CD4-positive, alpha-beta T cell treated with Interleukin-6 for 4 hours (primary cell): Measurements from ENCODE around the gene MAPKAPK2.

ENCODE experiments used
- DNase-seq: peaks from one replicate; pipeline ENCODE4 v3.0.0-alpha.2; 2020; ENCODE audit warnings: mixed read lengths

MAPKAPK2 gene

DNA sequence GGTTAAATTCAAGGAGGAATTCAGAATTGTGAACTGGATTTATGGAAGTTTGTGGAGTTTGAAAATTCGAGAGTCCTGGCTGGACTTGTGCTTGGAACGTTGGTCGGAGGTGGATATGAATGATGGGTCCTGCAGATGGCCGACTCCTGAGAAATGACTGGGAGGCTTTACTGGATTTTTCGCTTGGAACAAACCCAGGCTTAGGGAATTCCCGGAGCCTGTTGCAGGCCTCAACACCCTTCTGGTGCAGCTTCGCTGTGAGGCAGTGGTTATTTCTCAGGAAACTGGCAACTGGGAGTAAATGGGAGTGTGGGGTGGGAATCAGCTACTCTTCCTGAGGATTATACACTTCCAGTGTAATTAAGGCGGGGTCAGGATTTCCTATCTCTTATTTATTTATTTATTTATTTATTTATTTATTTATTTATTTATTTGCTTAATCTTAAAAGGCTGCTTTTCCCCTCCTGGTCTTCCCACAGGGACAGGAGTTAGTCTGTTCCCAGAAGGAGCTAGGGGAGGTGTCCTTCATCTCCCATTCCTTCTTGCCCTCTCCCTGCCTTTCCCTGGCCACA lies 21.1 kb downstream of the MAPKAPK2 start:
- DNase-seq: no peak

DNA sequence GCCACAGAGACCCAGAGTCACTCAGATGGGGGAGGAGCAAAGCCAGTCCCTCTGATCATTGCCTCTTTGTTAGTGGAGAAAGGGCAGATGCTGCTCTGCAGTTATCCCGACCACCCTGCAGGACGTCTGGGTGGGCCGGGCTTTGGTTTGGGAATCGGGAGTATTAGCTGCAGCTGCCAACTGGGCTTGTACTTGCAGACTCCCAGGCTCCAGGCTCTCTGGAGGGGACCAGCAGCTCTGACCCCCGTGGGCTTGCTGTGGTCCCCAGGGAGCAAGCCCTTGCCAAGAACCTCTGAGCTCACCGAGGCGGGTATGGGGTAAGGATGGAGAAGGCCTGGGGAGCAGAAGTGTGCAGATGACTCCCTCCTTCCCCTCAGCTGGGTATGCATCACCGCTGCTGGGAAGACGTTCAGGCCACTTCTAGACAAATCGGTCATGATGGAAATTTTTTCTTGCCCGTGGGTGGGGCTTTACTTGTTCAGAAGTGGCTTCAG lies 21.6 kb downstream of the MAPKAPK2 start:
- peak; percentile 42 for DNase-seq

DNA sequence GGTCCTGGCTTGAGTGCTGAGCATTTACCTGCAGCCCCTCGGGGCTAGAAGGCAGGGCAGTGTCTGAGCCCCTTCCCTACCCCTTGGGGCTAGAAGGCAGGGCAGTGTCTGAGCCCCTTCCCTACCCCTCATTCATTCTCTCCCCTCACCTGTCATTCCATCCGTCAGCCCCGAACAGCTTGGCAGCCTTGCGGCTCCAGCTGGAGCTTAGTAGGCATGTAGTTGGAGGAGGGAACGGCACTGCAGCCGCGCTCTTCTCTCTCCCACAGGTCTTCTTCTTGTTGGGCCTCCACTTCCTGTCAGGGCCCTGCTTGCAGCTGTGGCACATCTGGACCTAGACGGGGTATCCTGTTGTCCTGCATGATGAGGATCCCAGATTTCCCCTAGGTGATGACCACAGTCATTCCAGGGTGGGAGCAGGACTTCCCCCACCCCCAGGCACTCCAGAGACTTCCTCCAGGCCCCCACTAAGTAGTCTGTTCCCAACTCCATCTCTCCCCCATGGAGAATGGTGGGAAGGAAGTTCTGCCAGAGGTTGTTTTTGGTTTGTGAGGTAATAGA lies 22.2 kb downstream of the MAPKAPK2 start:
- no peak for DNase-seq

DNA sequence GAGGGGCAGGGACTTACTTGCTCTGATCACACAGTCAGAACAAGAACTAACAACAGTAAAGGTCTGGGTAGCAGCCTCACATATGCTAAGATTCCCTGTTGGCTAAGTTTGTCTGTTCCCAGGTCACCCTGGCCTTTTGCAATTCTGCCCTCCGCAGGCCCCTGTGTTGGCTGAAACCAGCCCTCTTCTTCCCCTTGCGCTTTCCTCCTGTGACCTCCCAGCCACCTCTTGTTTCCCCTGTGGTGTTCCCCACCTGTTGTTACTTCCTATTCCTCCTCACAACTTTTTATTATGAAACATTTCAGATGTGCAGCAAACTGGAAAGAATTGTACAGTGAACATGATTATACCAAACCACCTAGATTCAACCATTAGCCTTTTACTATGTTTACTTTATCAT lies 23.4 kb downstream of the MAPKAPK2 start:
- DNase-seq: no peak

DNA sequence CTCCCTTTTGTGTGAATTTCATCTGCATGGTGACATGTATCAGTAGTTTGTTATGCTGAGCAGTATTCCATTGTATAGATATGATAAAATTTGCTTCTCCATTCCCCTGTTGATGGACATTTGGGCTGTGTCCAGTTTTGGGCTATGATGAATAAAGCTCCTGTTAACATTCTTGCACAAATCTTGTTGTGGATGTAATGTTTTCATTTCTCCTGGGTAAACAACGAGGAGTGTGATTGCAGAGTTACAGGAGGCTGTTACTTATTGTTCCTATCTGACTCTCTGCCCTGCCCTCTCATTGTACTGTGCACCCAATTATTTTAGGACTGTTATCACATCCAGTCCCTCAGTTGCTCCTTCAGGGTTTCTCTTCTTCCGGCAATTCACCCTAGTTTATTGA lies 24.2 kb downstream of the MAPKAPK2 start:
- DNase-seq: no peak

DNA sequence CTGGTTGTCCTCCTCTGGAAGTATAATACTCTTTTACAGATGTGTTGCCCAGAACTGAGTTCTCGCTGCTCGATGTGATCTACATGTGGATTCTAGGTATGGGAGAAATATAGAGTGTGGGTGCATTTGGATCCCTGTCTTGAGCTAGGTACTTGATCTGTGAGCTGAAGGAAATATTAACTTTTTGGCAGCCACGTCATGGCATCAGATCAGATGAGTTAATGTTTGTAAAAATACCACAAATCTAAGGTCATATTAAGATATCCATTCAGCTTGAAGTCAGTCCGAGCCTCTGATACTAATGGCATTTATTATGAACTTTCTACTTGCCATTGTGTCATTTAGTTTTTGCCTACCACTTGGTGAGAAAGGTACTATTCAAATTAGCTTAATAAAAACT lies 24.6 kb downstream of the MAPKAPK2 start:
- DNase-seq: no peak

DNA sequence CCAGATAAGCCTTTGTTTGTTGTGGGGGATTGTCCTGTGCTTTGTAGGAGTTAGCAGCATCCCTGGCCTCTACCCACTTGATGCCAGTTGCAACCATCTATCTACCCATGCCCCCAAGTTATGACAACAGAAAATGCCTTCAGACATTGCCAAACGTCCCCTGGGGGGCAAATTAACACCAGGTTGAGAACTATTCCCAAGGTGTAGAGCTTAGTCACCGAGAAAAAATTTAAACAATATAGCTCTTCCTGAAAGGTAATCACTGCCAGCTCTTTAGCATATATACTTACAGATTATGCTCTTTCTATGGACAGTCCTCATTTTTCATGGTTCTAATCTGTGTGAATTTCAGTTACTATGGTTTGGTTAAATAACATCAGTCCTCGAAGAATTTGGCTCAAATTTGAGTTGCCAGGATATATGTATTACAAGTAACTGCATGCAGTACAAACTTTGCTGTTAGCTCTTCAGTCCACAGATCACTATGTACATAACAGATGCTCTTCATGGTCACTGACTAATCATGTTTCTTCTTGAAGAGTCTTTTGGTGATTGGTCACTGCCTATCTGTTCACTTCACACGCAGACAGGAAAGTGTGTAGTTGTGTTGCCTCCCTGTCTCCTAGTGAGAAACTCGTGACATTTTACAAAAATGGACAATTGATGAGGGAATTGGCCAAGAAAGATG lies 25.2 kb downstream of the MAPKAPK2 start:
- DNase-seq: no peak

DNA sequence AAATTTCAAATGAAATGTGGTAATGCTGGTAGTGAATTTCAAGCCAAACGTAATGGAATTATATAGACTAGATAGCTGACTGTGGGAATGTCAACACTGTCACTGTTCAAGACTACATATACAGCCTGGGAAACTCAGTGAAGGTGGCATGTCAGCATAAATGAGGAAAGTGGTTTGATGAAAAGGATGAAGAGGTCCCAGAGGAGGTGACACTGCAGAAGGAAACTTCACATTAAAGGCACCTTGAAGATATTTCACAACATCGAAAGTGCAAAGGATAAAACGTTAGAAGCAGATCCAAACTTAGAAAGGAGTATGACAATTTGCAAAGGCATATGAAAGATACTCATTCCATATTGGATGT lies 25.7 kb downstream of the MAPKAPK2 start:
- no peak for DNase-seq

DNA sequence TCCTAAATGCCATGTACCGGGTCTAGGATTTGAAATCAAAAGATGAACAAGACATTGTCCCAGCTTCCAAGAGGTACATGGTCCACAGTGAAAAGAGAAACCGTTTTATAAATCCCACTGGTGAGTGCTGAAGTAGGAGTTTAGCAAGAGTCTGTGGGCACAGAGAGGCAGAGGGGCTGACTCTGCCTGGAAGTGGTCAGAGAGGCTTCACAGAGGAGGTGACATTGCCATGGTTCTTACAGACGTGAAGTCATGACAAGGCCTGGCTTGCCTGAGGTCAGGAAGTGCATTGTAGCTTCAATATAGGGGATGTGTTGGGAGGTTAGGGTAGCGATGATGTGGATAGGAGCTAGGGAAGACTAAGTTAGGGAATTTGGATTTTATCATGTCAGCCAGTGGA lies 28.4 kb downstream of the MAPKAPK2 start:
- DNase-seq: peak; percentile 37

DNA sequence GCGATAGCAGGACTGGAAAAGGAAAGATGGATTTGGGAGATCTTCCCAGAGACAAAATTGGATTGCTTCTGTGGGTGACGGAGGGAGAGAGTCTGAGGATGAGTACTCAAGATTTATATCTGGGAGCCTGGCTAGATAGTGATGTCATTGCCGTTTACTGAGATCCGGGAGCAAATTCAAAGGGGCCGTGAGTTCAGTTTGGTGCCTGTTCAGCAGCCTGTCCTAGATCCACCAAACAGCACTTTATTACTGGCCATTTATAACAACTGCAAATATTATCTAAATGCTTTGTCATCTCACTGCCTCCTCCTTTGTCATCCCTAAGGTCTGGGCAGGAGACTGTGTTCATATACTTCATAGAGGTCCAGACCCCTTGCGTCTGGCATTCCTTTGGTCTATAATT lies 29.2 kb downstream of the MAPKAPK2 start:
- DNase-seq: no peak

DNA sequence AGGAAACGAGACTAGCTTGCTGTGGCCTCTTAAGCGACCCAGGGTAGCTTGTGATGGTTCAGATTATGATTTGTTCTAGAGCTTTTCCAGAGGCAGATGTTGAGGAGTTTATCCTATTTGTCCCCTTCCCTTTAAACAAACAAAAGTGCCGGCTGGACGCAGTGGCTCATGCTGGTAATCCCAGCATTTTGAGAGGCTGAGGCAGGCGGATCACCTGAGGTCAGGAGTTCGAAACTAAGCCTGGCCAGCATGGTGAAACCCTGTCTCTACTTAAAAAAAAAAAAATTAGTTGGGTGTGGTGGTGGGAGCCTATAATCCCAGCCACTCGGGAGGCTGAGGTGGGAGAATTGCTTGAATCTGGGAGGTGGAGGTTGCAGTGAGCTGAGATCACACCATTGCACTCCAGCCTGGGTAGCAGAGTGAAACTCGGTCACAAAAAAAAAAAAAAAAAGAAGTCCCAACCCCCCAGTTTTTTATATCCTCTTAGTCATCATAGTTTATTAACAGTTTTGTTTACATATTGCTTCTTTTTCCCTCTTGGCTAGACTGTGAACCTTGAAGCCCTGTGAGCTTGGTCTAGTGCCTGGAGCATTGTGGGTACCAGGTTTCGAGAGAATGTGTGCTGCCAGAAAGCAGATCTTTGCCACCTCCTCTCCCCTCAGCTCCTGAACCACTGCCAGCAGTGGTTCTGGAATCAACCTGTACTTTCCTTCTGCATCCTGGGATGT lies 29.8 kb downstream of the MAPKAPK2 start:
- DNase-seq: peak; percentile 39

DNA sequence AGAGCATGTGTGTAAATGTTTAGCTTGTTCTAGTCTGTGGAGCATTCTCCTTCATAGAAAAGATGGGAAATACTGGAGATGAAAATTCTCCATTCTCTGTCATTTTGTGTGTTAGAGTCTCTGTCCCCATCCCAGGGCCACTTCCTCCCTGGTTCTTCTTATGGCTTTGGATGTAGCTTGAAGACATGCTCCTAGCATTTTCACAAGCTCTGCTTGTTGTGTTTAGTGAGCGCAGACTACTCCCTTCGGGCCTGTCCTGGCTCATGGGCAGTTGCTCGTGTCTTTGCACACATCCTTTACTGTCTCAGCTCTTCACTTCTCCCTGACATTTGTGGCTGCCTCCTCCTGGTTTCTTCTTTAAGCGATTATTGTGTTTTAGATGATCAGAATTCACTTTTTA lies 30.4 kb downstream of the MAPKAPK2 start:
- DNase-seq: no peak

DNA sequence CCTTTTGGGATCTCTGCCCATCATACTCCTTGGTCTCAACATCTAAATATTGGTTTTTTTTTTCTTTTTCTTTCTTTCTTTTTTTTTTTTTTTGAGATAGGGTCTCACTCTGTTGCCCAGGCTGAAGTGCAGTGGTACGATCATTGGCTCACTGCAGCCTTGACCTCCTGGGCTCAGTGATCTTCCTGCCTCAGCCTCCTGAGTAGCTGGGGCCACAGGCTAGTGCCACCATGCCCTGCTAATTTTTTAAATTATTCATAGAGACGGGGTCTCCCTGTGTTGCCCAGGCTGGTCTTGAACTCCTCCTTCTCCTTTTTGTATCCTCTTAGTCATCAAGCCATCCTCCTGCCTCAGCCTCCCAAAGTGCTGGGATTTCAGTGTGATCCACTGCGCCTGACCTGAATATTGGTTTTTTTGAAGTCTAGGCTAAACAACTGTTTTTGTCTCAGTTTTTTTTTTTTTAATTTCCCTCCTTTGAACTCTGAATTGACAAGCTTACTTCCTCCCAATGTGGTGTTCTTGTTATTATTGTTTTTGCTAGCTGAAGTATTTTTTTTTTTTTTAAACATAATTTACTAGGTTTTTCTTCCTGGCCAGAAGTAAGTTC lies 30.9 kb downstream of the MAPKAPK2 start:
- peak; percentile 39 for DNase-seq

DNA sequence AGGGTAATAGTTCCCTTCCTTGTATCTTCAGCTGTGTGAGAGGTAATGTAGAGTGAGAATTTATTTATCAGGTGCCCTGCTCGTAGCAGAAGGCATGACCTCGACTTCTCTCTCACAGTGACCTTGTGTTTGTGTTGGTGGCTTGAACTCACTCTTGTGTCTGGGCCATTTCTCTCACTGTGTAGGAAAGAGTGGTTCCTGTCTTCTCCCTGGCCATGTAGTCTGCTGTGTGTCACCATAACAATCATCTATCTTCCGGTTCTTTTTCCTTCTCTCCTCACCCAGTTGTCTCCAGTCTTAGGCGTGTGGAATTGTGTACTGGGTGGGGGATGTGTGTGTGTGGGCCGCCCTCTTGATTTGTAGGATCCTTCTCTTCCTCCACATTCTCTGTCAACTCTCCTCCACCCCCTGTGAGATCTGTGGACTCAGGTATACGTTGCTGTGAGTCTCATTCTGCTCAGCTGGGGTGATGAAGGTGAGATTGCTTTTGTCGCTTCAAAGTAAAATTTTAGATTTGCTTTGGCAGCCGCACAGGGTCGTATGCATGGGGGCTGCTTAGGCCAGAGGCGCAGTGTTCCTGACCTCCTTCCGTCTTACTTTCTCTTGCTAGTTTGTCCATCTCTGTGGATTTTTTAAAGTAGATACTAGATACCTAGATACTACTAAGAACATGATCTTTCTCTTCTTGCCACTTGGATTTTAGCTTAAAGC lies 31.6 kb downstream of the MAPKAPK2 start:
- DNase-seq: no peak

DNA sequence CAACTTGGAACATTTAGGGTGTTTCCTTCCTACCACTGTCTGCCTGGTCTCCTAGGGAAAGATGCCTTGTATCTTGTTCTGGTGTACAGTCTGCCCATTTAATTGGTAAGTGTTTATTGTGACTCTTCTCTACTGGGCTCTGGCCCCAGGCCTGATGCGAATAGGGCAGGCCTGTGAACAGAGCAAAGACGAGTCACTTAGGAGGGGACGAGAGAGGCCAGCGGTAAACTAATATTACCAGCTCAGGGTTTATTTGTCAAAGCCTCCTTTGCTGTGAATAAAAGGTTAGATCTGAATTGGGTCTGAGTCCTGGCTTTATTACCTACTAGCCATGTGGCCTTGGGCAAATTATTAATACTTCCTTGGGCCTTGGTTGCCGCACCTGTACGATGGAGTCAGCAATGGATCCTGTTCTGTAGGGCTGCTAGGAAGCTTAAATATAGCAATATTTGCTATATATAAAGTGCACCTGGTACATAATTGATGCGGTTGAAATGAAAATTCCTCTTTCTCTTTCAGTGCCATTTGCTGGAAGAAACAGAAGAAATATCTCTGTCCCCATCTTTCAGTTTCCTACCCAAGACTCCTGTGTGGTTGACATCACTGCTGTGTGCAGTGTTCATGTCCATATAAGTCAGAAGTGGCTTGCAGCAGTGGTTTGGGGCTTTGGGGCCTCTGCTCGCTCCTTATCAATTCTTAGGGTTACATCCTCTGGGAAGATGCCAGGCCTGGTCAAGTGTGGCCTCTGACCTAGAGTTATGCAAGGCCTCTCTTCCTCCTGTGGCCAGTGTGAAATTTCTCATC lies 32.4 kb downstream of the MAPKAPK2 start:
- no peak for DNase-seq

DNA sequence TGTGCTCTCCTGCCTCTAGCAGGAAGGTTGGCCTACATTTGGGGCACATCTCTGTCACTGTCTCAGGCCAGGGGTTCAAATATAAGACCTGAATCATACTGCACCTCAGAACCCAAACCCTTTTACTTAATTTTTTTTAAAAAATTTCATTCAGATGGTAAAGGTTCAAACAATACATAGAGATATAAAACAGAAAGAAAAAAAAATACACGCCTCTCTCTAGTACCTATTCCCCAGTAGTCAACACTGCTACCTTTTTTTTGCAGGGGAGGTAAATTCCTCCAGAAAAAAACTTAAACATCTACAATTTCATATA lies 32.9 kb downstream of the MAPKAPK2 start:
- DNase-seq: no peak

DNA sequence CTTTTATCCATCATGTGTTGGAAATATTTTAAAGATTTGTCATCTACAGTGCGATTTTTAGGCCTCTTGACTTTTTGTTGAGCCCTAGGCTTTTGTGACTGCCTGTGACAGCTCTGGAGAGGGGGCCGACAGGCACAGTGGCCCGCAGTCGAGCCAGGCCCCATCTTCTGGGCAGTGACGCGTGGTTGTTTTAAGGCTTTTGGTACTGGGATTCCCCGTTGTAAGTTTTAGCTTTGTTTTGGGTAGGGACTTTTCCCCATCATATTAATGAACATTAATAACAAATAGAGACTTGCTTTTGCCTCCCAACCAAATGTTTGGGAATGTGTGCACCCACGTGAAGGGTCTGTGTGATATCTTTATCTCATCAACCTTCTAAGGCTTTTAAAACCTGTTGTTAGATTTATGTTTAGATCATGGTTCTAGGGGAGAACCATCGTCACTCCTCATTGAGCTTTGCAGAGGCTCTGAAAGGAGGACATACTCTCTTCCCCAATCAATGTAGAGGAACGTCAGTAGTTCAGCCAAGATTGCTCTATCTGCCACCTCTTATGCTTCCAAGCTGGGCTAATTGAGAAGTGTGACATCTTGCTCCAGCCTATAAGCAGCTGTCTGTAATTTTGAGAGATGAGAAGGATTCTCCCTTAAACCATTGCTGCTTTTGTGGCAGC lies 34.6 kb downstream of the MAPKAPK2 start:
- no peak for DNase-seq

DNA sequence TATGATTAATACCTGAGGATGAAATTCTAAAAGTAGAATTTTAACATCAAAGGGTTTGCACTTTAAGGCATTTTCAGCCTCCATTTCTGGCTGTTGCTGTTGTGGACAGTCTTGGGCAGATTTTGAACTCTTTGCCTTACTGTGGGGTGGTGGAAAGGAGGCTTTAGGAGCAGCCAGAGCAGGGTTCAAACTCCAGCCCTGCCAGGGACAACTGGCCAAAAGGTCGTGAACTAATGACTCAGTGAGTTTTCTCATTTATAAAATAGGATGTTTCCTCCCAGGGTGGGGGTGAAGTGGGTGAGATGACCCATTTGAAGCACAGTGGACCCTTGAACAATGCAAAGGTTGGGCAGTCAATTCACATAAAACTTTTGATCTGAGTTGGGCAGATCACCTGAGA lies 36.7 kb downstream of the MAPKAPK2 start:
- DNase-seq: no peak

DNA sequence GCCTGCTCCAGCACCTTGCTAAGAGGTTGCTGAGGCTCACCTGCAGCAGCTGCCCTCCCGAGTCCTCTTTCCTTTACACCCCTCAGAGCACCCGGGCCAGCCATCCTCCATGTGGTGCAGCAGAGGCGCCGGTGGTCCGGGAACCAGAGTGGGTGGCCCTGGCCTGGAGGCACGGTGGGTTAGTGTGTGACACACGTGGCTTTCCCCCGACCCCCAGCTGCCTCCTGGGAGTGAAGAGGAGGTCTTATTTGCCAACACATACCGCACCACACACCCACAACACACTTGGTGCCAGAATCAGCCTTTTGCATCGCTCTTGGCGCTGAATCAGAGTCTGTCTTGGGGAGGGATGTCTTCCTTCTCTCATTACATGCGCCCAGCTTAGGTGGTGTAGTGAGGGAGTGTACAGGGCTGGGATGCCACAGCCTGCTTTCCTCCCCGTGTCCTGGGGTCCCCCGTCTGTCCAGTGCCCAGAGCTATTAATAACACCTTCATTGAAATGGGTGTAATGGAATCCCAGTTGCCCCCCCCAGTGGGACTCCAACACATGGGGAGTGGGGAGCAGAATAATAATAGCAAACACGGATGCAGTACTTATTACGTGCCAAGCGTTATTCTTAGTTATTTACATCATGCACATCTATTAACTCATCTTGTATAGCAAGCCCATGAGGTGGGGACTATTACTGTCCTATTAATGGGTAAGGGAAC lies 38.2 kb downstream of the MAPKAPK2 start:
- no peak for DNase-seq

DNA sequence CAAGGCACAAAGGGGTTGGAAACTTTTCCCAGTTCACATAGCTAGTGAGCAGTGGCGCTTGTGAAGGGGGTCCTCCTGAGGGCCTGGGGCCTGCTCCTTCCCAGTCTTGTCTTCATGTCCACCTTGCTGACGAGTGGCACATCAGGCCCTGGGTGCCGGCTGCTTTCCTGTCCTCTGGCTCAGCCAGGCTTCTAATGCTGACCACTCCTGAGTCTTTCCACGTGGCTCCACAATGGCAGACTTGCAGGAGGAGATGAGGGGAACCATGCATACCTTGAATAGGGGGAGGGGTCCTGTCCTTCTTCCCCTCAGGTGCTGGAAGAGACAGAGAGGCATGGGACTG lies 38.7 kb downstream of the MAPKAPK2 start:
- DNase-seq: no peak
